Natural killer cell (primary cell): ENCODE measurements around the gene SPRY4. TPM values are rescaled to one million over a fixed set of nuclear protein-coding genes. Genes with fewer than 3 reads are reported as not detected.

Experiments
- ATAC-seq, 3 donors: fragments of 150-1000 bp in 2 of 3; fragments of 200-7000 bp in 1 of 3; cut with Tn5 transposase; 1 replicate in 1 of 3; 2 replicates in 2 of 3; pipeline ENCODE4 v1.10.0; 2021; ENCODE audit warnings: mild to moderate bottlenecking in 2 of 3, moderate library complexity in 2 of 3
- DNase-seq, 2 donors: peaks; one replicate each; pipeline versions ENCODE4 v3.0.0 to v3.0.0-alpha.2; 2013 to 2021; ENCODE audit warnings: mixed read lengths in 1 of 2
- H3K27ac ChIP-seq: one replicate; pipeline ENCODE4 v1.5.1; 2013; ENCODE audit warnings: mild to moderate bottlenecking, low read length
- H3K27me3 ChIP-seq: one replicate; pipeline ENCODE4 v1.6.1; 2013; ENCODE audit warnings: low read length; ENCODE audit not compliant: control insufficient read depth, insufficient read depth
- H3K36me3 ChIP-seq: one replicate; pipeline ENCODE4 v1.6.1; 2013; ENCODE audit warnings: low read length; ENCODE audit not compliant: control insufficient read depth, insufficient read depth
- H3K4me1 ChIP-seq: one replicate; pipeline ENCODE4 v1.6.1; 2013; ENCODE audit warnings: low read length; ENCODE audit not compliant: control insufficient read depth, insufficient read depth
- H3K4me3 ChIP-seq: one replicate; pipeline ENCODE4 v1.5.1; 2013; ENCODE audit warnings: low read length
- H3K9me3 ChIP-seq: one replicate; pipeline ENCODE4 v1.6.1; 2013; ENCODE audit warnings: low read length; ENCODE audit not compliant: control insufficient read depth, insufficient read depth
- H3K27ac Mint-ChIP-seq, 2 donors: one replicate each; pipeline ENCODE4 v1.8.0; 2022; ENCODE audit warnings: mild to moderate bottlenecking in 2 of 2, mixed read lengths in 2 of 2, moderate library complexity in 1 of 2
- H3K27me3 Mint-ChIP-seq, 2 donors: one replicate each; pipeline ENCODE4 v1.8.0; 2022; ENCODE audit warnings: low read depth in 2 of 2, mixed read lengths in 2 of 2
- H3K36me3 Mint-ChIP-seq: one replicate; pipeline ENCODE4 v1.8.0; 2022; ENCODE audit warnings: mixed read lengths
- H3K4me1 Mint-ChIP-seq, 2 donors: one replicate each; pipeline ENCODE4 v1.8.0; 2022; ENCODE audit warnings: mixed read lengths in 2 of 2
- H3K4me3 Mint-ChIP-seq: one replicate; pipeline ENCODE4 v1.8.0; 2022; ENCODE audit warnings: mild to moderate bottlenecking, moderate library complexity, mixed read lengths
- H3K9me3 Mint-ChIP-seq, 2 donors: one replicate each; pipeline ENCODE4 v1.8.0; 2022; ENCODE audit warnings: mixed read lengths in 2 of 2
- WGBS: methylation state at CpG from one replicate; pipeline ENCODE4 v1.1.7; 2013; ENCODE audit warnings: missing lambda C conversion rate; ENCODE audit not compliant: insufficient coverage; 5-methylcytosine and 5-hydroxymethylcytosine counted together
- intact Hi-C: fragments of 100-400 bp; cut with micrococcal nuclease; formaldehyde crosslinking; loops from one replicate; pipeline ENCODE4 v1.14.2; 2022
- total RNA-seq, 4 donors: library from RNA; stranded (reverse); fragments of 120-200 nt in 1 of 4; gene quantifications; one replicate each; pipeline versions ENCODE4 v1.2.3 to v1.2.4, GENCODE V29; 2013 to 2022
- TF ChIP-seq, protein P1 (sequence below): fragments of 200-600 bp; IDR thresholded peaks from one replicate; pipeline ENCODE4 v1.8.0; 2022; ENCODE audit warnings: antibody characterized with exemption

The SPRY4 gene
- total RNA-seq, 3 donors from 2014 or later (not counting 1 experiment from before 2014, with no cell fraction given) = 0.20 to 1.3 (median 0.40) TPM

DNA sequence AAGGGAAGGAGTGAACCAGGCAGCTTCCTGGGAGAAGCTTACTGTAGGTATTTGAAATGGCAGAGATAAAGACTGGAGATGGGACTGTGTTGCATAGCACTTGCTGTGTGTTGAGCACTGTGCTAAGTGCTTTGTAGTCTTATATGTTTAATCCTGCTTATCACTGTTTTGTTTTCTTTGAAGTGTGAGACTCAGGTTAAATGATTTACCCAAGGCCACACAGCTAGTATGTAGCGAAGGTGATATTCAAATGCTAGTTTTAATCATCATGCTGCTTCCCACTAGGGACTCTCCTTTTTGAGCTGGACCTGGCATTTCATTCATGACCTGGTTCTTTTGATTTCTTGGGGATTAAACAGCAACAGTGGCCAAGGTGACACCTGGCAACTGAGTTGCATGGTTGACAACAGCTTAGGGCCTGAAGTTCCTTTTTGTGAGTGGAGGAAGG is 35.3 kb upstream of the SPRY4 start:
- no peak overlapping the region for H3K4me3 Mint-ChIP-seq
- peaks cover 13 to 36% of the 10 kb centered on the region in 2 donors for H3K4me1 Mint-ChIP-seq

GRCh38 chr5:142358648-142359047 is 33.8 kb upstream of the SPRY4 start:
- no peaks in the 10 kb centered on the region for H3K27me3 Mint-ChIP-seq
- H3K4me1 Mint-ChIP-seq = peaks cover 13 to 37% of the 10 kb centered on the region in 2 donors

More for the DNA sequence above, 35.3 kb upstream of the SPRY4 start:
- H3K9me3 ChIP-seq = no peaks in the 10 kb centered on the region
- intact Hi-C loops = no loop called here
- peaks cover 24% of the 10 kb centered on the region for H3K4me1 ChIP-seq
- Mint-ChIP-seq H3K27ac (peak overlapping the region in 1 of 2 donors; percentile 28), H3K27me3 (no peaks in the 10 kb centered on the region), H3K36me3 (no peaks in the 10 kb centered on the region), H3K9me3 (no peaks in the 10 kb centered on the region)
- WGBS = 93% methylated on average over 1 of the region's 1 CpG
- ATAC-seq (no peak), DNase-seq (peak in 1 of 2 donors; percentile 15)
- no peaks in the 10 kb centered on the region for H3K36me3 ChIP-seq
- no peak overlapping the region for H3K27ac ChIP-seq
- TF ChIP-seq, protein P1, sequence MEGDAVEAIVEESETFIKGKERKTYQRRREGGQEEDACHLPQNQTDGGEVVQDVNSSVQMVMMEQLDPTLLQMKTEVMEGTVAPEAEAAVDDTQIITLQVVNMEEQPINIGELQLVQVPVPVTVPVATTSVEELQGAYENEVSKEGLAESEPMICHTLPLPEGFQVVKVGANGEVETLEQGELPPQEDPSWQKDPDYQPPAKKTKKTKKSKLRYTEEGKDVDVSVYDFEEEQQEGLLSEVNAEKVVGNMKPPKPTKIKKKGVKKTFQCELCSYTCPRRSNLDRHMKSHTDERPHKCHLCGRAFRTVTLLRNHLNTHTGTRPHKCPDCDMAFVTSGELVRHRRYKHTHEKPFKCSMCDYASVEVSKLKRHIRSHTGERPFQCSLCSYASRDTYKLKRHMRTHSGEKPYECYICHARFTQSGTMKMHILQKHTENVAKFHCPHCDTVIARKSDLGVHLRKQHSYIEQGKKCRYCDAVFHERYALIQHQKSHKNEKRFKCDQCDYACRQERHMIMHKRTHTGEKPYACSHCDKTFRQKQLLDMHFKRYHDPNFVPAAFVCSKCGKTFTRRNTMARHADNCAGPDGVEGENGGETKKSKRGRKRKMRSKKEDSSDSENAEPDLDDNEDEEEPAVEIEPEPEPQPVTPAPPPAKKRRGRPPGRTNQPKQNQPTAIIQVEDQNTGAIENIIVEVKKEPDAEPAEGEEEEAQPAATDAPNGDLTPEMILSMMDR = no peak
- no peak overlapping the region for H3K4me3 ChIP-seq
- H3K27me3 ChIP-seq = no peaks in the 10 kb centered on the region

DNA sequence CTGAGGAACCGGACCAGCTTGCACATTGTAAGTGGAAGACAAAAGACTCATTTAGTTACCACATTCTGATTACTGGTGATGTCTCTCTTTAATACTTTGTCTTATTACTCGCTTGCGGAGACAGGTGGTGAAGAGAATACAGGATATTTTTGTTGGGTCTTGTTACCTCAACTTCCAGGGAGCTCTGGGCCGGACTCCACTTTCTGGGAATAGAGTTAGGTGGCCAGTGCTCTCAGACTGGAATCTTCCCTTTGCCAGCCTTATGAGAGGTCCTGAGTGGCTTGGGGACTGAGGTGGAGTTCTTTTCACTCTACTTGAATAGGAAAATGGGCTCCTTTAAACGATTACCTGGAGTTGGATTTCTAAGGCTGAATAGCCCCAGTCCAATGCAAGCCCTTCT is 33.3 kb upstream of the SPRY4 start:
- Mint-ChIP-seq H3K4me3 (peak overlapping the region; percentile 81), H3K27me3 (no peaks in the 10 kb centered on the region), H3K4me1 (peaks cover 13 to 37% of the 10 kb centered on the region in 2 donors), H3K27ac (peak overlapping the region; percentile 90 to 93), H3K36me3 (no peaks in the 10 kb centered on the region), H3K9me3 (no peaks in the 10 kb centered on the region)
- no peak overlapping the region for H3K4me3 ChIP-seq
- no peaks in the 10 kb centered on the region for H3K27me3 ChIP-seq
- DNase-seq (no peak), ATAC-seq (no peak)
- no peaks in the 10 kb centered on the region for H3K9me3 ChIP-seq
- intact Hi-C loops = loop anchor here (5.0 kb wide), 1 partner anchor 136 kb away; no protein-coding TSS in a partner anchor
- H3K36me3 ChIP-seq = no peaks in the 10 kb centered on the region
- WGBS = 90% methylated on average over 5 of the region's 5 CpGs
- TF ChIP-seq, protein P1 = no peak
- no peak overlapping the region for H3K27ac ChIP-seq
- H3K4me1 ChIP-seq = peaks cover 24% of the 10 kb centered on the region

More at GRCh38 chr5:142358648-142359047, 33.8 kb upstream of the SPRY4 start:
- H3K36me3 ChIP-seq = no peaks in the 10 kb centered on the region
- intact Hi-C loops = loop anchor here (5.0 kb wide), 1 partner anchor 136 kb away; no protein-coding TSS in a partner anchor
- Mint-ChIP-seq H3K4me3 (no peak overlapping the region), H3K9me3 (no peaks in the 10 kb centered on the region), H3K27ac (peak overlapping the region in 1 of 2 donors; percentile 93), H3K36me3 (no peaks in the 10 kb centered on the region)
- ATAC-seq (no peak), DNase-seq (no peak)
- H3K27ac ChIP-seq = no peak overlapping the region
- 91% methylated on average over 5 of the region's 5 CpGs for WGBS
- H3K4me1 ChIP-seq = peaks cover 24% of the 10 kb centered on the region
- H3K9me3 ChIP-seq = no peaks in the 10 kb centered on the region
- TF ChIP-seq, protein P1 = no peak
- no peaks in the 10 kb centered on the region for H3K27me3 ChIP-seq
- no peak overlapping the region for H3K4me3 ChIP-seq
